Measurements from ENCODE around the gene RPL37A. TPM values are rescaled to one million over a fixed set of nuclear protein-coding genes. Genes with fewer than 3 reads are reported as not detected.

Gene RPL37A
- total RNA-seq, 1 donor from 2014 or later = 2,461 TPM

GRCh38 chr2:216545359-216545758 is 46.7 kb downstream of the RPL37A start:
- H3K36me3 ChIP-seq (ENCODE audit: control insufficient read depth, insufficient read depth, low read length) = peaks cover 1% of the 10 kb centered on the region
- DNase-seq (ENCODE audit: low read depth) (no peak), FAIRE-seq (no peak)
- no peak overlapping the region for H3K4me3 ChIP-seq (ENCODE audit: low read depth, low read length)
- TF ChIP-seq, protein P1, sequence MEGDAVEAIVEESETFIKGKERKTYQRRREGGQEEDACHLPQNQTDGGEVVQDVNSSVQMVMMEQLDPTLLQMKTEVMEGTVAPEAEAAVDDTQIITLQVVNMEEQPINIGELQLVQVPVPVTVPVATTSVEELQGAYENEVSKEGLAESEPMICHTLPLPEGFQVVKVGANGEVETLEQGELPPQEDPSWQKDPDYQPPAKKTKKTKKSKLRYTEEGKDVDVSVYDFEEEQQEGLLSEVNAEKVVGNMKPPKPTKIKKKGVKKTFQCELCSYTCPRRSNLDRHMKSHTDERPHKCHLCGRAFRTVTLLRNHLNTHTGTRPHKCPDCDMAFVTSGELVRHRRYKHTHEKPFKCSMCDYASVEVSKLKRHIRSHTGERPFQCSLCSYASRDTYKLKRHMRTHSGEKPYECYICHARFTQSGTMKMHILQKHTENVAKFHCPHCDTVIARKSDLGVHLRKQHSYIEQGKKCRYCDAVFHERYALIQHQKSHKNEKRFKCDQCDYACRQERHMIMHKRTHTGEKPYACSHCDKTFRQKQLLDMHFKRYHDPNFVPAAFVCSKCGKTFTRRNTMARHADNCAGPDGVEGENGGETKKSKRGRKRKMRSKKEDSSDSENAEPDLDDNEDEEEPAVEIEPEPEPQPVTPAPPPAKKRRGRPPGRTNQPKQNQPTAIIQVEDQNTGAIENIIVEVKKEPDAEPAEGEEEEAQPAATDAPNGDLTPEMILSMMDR (IDR thresholded peaks at IDR 0.05; ENCODE audit: insufficient read depth, low read length, severe bottlenecking) = no peak
- H3K27me3 ChIP-seq (ENCODE audit: control insufficient read depth, insufficient read depth, low read length) = no peaks in the 10 kb centered on the region

DNA sequence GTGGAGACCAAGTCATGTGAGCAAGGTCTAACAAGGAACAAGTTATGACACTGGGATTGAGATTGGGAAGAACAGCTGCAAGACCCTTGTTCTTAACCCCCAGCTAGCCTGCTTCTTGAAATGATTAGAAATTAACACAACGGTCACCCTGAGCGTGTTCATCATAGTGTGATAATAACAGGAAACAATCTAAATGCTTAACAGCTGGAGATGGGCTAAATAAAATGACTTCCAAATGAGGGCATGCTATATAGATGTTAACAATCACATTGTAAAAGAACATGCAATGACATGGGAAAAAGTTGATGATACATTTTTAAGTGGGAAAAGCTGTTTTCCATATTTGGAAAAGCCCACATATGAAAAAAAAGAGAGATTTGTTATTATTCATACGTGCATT is 47.6 kb downstream of the RPL37A start:
- Histone ChIP-seq H3K27me3 (ENCODE audit: control insufficient read depth, insufficient read depth, low read length) (no peaks in the 10 kb centered on the region), H3K36me3 (ENCODE audit: control insufficient read depth, insufficient read depth, low read length) (peaks cover 1% of the 10 kb centered on the region), H3K4me3 (ENCODE audit: low read depth, low read length) (no peak overlapping the region)
- FAIRE-seq = no peak
- DNase-seq (ENCODE audit: low read depth) = no peak
- TF ChIP-seq, protein P1 (IDR thresholded peaks at IDR 0.05; ENCODE audit: insufficient read depth, low read length, severe bottlenecking) = no peak

- Histone ChIP-seq H3K4me3 (ENCODE audit: low read depth, low read length) (no peak overlapping the region), H3K27me3 (ENCODE audit: control insufficient read depth, insufficient read depth, low read length) (no peaks in the 10 kb centered on the region), H3K36me3 (ENCODE audit: control insufficient read depth, insufficient read depth, low read length) (peaks cover 1% of the 10 kb centered on the region)
- peak; percentile 74 for DNase-seq (ENCODE audit: low read depth)
- FAIRE-seq = peak; percentile 13
- TF ChIP-seq, protein P1 (IDR thresholded peaks at IDR 0.05; ENCODE audit: insufficient read depth, low read length, severe bottlenecking) = no peak
These were observed 48.2 kb downstream of the RPL37A start for GRCh38 chr2:216546641-216547403.

GRCh38 chr2:216548901-216549331 is 50.3 kb downstream of the RPL37A start:
- TF ChIP-seq, protein P1 (IDR thresholded peaks at IDR 0.05; ENCODE audit: insufficient read depth, low read length, severe bottlenecking) = no peak
- DNase-seq (ENCODE audit: low read depth) (no peak), FAIRE-seq (no peak)
- Histone ChIP-seq H3K4me3 (ENCODE audit: low read depth, low read length) (no peak overlapping the region), H3K36me3 (ENCODE audit: control insufficient read depth, insufficient read depth, low read length) (no peaks in the 10 kb centered on the region), H3K27me3 (ENCODE audit: control insufficient read depth, insufficient read depth, low read length) (no peaks in the 10 kb centered on the region)

GRCh38 chr2:216549926-216550690 is 51.5 kb downstream of the RPL37A start:
- H3K4me3 ChIP-seq (ENCODE audit: low read depth, low read length) = no peak overlapping the region
- FAIRE-seq = no peak
- no peaks in the 10 kb centered on the region for H3K36me3 ChIP-seq (ENCODE audit: control insufficient read depth, insufficient read depth, low read length)
- DNase-seq (ENCODE audit: low read depth) = no peak
- H3K27me3 ChIP-seq (ENCODE audit: control insufficient read depth, insufficient read depth, low read length) = no peaks in the 10 kb centered on the region
- TF ChIP-seq, protein P1 (IDR thresholded peaks at IDR 0.05; ENCODE audit: insufficient read depth, low read length, severe bottlenecking) = no peak
